IPS DF 4.7 (cell line): ENCODE measurements around the gene ZFAND2B.
"Not testable (repeated sequence)": the region's sequence is repeated elsewhere in the genome, so short reads cannot be mapped to it uniquely, and the experiment has no call there.

ENCODE experiments used
- DNase-seq: peaks from one replicate; pipeline ENCODE4 v3.0.0-alpha.2; 2013; ENCODE audit warnings: low spot score; ENCODE audit errors: extremely low read depth

Gene ZFAND2B

GRCh38 chr2:219250049-219250781 is 43.6 kb downstream of the ZFAND2B start:
- DNase-seq: no peak

GRCh38 chr2:219251656-219252055 is 45.1 kb downstream of the ZFAND2B start:
- DNase-seq: no peak

- DNase-seq: no peak
Measured at GRCh38 chr2:219252084-219252483, 45.5 kb downstream of the ZFAND2B start.

- no peak for DNase-seq
Measured at GRCh38 chr2:219252570-219252899, 46.0 kb downstream of the ZFAND2B start.

GRCh38 chr2:219252900-219253752 is 46.5 kb downstream of the ZFAND2B start, which contains the start of gene TUBA4B:
TUBA4B (plus strand) TSS chr2:219253243; CDS start chr2:219253408, 165 bp downstream.
- DNase-seq: no peak

- DNase-seq: no peak
Measured at GRCh38 chr2:219253753-219254589, 47.4 kb downstream of the ZFAND2B start, which contains the start of gene TUBA4A. TUBA4A (minus strand) TSS chr2:219253918; CDS start chr2:219253858, 60 bp downstream.

GRCh38 chr2:219254590-219255201 is 48.1 kb downstream of the ZFAND2B start:
- no peak for DNase-seq

- not testable (repeated sequence) for DNase-seq
Measured at GRCh38 chr2:219258942-219259341, 52.4 kb downstream of the ZFAND2B start.
